ENCODE data around the gene LELP1.

- TF ChIP-seq CTCF (IDR thresholded peaks at IDR 0.05; ENCODE audit: control extremely low read depth in 1 of 3, insufficient read depth in 1 of 3, low read depth in 1 of 3, low read length in 3 of 3) (no peak), EZH2 (IDR thresholded peaks at IDR 0.05; ENCODE audit: low read depth, low read length, severe bottlenecking) (no peak), JUND (IDR thresholded peaks at IDR 0.05; ENCODE audit: low read length) (no peak), BACH1 (IDR thresholded peaks at IDR 0.05; ENCODE audit: low read length) (no peak), MAX (IDR thresholded peaks at IDR 0.05) (no peak), EGR1 (IDR thresholded peaks at IDR 0.05; ENCODE audit: borderline replicate concordance, low read depth, low read length) (no peak)
Measured at GRCh38 chr1:153220606-153221303, 17.5 kb downstream of the LELP1 start.

Measured in H1 (cell line).